ENCODE data around the gene PLEKHA4.

- no peak for TF ChIP-seq CTCF (IDR thresholded peaks at IDR 0.05; ENCODE audit: insufficient read depth, low read length, poor library complexity, severe bottlenecking)
- no peak for TF ChIP-seq EZH2phosphoT487 (conservative IDR thresholded peaks at IDR 0.05; ENCODE audit: low read length)
Observed at GRCh38 chr19:48806518-48806817, 61.9 kb downstream of the PLEKHA4 start.

Measured in SU-DHL-6 (cell line).